Fibroblast of the aortic adventitia (primary cell): ENCODE results near the gene PLXNA4. TPM values are rescaled to one million over a fixed set of nuclear protein-coding genes. Genes with fewer than 3 reads are reported as not detected.

Experiments used
- DNase-seq: peaks from one replicate; pipeline ENCODE4 v3.0.0-alpha.2; 2010; ENCODE audit warnings: low read depth
- H3K4me3 ChIP-seq: 2 replicates; pipeline ENCODE4 v1.5.1; 2011; ENCODE audit warnings: low read depth, mild to moderate bottlenecking, control low read depth, low read length, moderate library complexity
- total RNA-seq: library from RNA; depleted of rRNA; stranded (reverse); fragments of >200 nt; gene quantifications from 2 replicates; pipeline ENCODE4 v1.2.3, GENCODE V29; 2012; ENCODE audit warnings: low replicate concordance
- TF ChIP-seq, protein P1 (sequence below): IDR thresholded peaks from 2 replicates; pipeline ENCODE4 v1.5.1; 2011; ENCODE audit warnings: mild to moderate bottlenecking, low read length, control low read depth, inconsistent platforms; ENCODE audit not compliant: insufficient read depth

The PLXNA4 gene
- total RNA-seq, 1 donor = 3.0 TPM

DNA sequence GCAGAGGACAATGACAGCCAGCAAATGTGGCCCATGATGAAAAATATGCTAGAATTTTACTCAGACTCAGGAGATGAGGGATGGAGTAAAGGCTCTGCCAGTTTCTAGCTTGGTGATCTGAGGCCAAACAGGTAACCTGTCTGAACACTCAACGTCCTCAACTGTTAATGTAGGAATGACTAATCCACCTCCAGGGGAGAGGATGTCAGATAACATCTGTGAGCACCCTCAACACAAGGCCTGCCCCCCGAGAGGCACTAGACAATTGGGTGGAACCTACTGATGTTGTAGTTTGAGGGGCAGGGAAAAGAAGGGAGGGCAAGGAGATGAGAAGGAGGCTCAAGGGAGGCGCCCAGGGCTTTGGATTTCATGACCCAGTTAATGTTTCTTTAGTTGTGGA is 445.1 kb downstream of the PLXNA4 start:
- DNase-seq = no peak
- TF ChIP-seq, protein P1, sequence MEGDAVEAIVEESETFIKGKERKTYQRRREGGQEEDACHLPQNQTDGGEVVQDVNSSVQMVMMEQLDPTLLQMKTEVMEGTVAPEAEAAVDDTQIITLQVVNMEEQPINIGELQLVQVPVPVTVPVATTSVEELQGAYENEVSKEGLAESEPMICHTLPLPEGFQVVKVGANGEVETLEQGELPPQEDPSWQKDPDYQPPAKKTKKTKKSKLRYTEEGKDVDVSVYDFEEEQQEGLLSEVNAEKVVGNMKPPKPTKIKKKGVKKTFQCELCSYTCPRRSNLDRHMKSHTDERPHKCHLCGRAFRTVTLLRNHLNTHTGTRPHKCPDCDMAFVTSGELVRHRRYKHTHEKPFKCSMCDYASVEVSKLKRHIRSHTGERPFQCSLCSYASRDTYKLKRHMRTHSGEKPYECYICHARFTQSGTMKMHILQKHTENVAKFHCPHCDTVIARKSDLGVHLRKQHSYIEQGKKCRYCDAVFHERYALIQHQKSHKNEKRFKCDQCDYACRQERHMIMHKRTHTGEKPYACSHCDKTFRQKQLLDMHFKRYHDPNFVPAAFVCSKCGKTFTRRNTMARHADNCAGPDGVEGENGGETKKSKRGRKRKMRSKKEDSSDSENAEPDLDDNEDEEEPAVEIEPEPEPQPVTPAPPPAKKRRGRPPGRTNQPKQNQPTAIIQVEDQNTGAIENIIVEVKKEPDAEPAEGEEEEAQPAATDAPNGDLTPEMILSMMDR = no peak
- H3K4me3 ChIP-seq = no peak overlapping the region

DNA sequence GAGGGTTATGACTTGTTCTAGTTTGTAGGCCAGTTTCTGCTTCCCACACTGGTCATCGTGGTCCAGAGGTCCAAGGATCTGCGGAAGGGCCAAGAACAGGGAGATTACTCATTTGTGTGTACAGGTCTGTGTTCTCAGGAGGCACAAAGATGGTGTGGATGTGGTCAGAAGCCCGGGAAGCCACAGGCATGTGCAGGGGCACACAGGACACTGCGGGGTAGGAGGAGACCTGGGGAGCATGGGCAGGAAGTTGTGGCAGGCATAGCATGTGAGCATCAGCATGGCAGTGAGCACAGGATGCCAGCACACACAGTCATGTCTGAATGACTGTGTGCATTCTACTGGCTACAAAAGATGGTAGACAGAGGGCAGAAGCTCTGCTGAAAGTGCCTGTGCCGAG is 445.8 kb downstream of the PLXNA4 start:
- no peak for DNase-seq
- H3K4me3 ChIP-seq = no peak overlapping the region
- TF ChIP-seq, protein P1 = no peak

DNA sequence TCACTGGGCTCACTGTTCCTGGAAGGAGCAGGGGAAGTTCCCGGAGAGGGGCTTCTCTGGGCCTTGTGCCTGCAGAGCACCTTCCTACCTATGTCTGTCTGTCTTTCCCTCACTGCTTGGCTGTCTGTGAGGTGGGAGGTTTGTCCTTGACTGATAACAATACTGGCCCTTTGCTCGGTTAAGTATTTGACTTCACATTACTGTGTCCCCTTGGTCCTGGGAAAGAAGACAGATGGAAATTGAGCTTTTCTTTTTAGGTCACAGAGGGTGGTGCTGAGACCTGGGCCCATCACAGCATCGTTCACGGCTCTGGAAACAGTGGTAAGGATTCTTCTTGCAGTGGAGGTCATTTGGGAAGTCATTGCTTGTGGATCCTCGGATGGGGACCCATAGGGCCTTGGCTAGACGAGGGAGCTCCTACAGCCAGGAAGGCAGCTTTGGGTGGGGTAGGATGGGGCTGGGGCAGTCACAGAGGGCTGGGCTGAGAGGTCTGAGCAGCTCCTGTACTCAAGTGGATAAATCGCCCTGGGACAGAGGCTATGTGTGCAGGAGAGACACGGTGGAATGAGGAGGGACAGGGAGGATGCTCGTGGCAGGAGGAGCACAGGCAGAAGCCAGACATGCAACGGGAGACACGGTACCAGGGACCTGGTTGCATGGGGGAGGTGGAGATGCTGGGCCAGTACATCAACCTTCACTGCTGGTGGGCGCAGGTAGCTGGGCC is 450.2 kb downstream of the PLXNA4 start:
- H3K4me3 ChIP-seq = no peak overlapping the region
- no peak for DNase-seq
- TF ChIP-seq, protein P1 = no peak

DNA sequence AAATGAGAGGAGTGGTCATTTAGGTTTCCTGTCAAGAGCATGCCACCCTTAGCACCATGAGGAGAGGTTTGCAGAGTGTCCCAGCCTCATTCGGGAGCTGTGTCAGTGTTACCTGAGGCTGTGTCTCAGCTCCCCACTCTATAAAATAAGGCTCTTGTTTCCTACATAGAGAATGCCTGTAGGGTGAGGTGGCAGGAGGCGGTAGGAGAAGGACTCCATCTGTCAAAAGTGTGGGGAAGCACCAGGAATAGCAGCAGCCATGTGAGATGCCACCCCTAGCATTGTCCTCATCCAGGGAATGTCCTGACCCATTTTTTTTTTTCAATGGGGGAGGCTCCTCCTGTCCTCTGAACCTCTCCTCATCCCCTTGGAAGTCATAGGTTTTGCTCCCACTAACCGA is 451.2 kb downstream of the PLXNA4 start:
- no peak for DNase-seq
- H3K4me3 ChIP-seq = no peak overlapping the region
- TF ChIP-seq, protein P1 = no peak

DNA sequence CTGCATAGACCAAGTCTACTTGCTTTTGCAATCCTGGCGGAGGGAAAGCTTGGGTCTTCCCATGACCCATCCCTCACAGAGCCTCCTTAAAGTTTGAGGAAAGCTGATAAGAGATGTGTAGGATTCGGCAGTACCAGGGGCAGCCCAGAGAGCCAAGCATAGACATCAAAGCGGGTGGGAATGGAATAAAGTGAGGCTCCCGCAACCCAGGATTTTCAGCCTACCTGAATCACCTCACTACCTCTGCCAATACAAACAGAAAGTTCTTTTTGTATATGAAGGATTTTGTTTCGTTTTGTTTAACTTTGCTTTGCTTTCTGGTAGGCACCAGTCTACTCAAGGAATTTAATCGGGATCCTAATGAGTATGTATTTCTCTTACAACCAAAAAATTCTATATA is 451.7 kb downstream of the PLXNA4 start:
- no peak for DNase-seq
- no peak overlapping the region for H3K4me3 ChIP-seq
- TF ChIP-seq, protein P1 = no peak

DNA sequence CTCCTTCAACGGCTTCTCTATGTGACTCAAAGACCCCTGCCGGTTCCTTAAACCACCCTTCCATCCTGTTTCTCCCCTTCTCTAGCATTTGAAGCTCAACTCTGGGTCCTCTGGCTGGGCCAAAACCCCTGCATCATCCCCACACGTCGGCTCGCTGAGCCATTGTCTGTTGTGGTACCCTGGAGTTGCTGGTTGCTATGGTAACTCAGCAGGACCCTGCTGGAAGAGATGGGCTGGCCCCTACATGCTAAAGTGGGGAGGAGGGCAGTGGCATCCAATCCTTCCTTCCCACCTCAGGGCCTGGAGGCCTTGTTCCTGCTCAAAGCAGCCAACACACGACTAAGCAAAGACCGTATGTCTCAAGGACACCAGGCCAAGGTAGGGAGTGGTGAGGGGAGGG is 452.5 kb downstream of the PLXNA4 start:
- TF ChIP-seq, protein P1 = no peak
- no peak overlapping the region for H3K4me3 ChIP-seq
- no peak for DNase-seq

DNA sequence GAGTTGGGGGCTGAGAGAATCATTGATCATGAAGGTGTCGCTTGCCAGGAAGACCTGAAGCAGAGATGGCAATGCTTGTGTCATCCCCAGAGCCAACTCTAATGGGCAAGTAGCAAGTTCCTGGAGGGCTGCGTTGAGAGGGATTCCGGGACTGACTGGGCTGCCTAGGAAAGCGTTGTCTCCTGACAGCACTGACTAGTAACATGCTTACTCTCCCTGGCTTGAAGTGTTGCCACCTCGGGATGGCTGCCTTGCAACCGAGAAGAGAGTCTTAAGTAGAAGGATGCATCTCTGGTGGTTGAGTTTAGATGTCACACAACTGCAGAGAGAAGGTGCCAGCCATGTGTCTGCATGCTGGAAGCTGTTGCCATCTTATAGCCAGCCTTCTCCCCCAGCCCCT is 453.4 kb downstream of the PLXNA4 start:
- TF ChIP-seq, protein P1 = no peak
- DNase-seq = no peak
- H3K4me3 ChIP-seq = no peak overlapping the region
